Smooth muscle cell of the umbilical artery (primary cell): ENCODE results near the gene IRAK3. TPM values are rescaled to one million over a fixed set of nuclear protein-coding genes. Genes with fewer than 3 reads are reported as not detected.

Experiments
- total RNA-seq: library from RNA; depleted of rRNA; stranded (reverse); fragments of >200 nt; gene quantifications from 2 replicates; pipeline ENCODE4 v1.2.3, GENCODE V29; 2014

The IRAK3 gene, protein sequence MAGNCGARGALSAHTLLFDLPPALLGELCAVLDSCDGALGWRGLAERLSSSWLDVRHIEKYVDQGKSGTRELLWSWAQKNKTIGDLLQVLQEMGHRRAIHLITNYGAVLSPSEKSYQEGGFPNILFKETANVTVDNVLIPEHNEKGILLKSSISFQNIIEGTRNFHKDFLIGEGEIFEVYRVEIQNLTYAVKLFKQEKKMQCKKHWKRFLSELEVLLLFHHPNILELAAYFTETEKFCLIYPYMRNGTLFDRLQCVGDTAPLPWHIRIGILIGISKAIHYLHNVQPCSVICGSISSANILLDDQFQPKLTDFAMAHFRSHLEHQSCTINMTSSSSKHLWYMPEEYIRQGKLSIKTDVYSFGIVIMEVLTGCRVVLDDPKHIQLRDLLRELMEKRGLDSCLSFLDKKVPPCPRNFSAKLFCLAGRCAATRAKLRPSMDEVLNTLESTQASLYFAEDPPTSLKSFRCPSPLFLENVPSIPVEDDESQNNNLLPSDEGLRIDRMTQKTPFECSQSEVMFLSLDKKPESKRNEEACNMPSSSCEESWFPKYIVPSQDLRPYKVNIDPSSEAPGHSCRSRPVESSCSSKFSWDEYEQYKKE
- total RNA-seq: 3.6 and 11.6 TPM in 2 replicates

DNA sequence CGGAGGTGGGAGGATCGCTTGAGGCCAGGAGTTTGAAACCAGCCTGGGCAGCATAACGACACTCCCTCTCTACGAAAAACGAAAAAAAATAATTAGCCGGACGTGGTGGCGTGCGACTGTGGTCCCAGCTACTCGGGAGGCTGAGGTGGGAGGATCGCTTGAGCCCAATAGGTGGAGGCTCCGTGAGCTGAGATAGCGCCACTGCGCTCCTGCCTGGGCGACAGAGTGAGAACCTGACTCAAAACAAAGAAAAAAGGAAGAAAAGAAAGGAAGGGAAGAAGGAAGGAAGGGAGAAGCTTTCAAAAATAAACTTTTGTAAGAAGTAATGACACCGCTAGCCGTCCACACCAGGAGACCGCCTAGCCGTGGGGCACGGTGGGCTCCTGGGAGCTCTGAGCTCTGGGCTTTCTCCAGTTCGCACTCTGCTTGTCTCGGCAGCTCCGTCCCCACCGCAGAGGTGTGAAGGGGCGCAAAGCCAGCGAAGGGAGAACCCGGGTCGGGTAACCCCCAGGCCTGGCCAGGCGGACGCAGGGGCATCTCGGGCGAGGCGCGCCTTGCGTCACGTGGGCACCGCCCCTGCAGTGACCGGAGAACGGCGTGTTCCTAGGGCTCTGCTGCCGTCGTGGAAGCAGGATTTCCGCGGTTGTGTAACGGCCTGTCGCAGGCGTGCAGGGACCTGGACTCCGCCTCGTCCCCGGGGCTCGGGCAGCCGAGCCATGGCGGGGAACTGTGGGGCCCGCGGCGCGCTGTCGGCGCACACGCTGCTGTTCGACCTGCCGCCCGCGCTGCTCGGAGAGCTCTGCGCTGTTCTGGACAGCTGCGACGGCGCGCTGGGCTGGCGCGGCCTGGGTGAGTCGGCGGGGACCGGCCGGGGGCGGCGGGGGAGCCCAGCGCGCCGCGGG, at the start of gene IRAK3:
IRAK3 (plus strand) TSS at position 631 of the 902 bp plus-strand sequence; CDS start at position 717, 86 bp downstream.

DNA sequence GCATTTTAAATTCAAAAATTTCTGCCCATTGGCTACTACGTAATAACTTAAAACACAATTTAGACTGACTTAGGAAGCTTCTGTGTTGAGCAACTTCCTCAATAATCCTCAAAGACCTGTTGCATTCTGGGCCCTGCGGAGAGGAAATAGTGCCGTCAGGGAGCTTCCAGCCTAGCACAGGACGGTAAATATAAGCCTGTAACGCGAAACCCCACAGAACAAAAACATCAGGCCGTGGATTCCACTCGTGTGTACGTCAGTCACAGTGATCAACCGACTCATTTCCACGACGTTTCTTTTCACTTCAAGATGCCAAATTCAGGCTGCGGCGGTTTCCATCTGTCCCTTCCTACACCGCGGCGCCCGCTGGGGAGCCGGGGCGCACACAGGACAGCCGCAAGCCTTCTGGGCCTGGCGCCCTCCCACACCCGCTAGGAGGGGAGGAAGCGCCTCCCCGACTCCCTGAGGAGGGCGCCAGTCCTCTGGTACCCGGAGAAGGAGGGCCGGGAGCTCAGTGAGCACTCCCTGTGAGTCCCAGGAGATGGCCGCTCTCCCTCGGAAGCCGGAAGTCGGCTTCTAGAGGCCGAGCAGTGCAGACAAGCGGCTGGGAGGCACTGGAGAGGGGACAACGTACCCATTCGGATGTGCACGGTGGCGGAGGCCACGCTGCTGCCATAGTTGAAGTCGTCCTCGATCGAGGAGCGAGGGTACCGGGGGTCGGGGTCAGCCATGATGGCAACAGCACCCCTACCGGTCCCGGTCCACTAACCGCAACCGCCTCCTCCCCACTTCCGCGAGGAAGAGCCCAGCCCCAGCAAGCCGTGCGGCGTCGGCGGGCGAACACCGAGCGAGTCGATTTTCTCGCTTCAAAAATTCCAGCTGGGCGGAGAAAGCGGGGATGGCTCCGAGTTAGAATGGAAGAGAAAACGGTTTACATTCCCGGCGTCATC, 19.5 kb upstream of the IRAK3 start, which contains the start of gene TMBIM4:
TMBIM4 (minus strand) TSS at position 776 of the 950 bp plus-strand sequence; CDS start at position 731, 45 bp downstream.

DNA sequence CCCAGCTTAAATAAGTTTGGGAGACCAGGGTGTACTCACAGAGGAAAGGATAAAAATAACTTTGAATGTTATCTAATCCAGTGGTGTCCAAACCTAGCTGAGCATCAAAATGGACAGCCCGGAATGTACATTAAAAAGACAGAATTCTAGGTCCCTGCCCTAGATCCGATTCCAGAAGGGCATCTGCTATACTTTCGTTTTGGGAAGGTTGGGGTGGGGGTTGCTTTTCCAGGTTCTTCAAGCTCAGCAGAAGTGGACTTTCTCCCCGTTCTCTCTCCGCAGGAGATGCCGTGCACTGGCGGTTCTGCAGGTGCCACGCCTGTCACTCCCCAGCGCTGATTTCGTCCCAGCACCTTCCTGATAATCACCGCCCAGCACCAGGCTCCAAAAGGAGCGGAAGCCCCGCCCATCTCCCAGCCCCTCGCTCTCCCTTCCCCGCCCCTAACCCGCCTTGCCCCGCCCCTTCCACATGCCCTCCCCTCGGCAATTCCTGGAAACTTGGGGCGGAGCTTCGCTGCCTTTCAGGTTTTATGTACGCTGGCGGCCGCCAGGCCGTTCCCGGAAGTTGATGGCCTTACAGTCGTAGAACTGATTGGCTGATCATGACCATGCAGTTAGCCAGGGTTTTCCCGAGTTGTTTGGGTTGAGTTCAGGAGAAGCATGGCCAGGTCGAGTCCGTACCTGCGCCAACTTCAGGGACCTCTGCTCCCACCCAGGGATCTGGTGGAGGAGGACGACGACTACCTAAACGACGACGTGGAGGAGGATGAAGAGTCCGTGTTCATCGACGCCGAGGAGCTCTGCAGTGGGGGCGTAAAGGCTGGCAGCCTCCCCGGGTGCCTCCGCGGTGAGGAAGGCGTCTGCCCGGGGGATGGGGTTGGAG, 113.2 kb downstream of the IRAK3 start, which contains the start of gene HELB:
HELB (plus strand) TSS at position 550 of the 883 bp plus-strand sequence; CDS start at position 661, 111 bp downstream.

Other genes with a start within 250 kb of the IRAK3 start
- gene LLPH, start 58.5 kb upstream of the IRAK3 start, total RNA-seq: 5.6 and 16.1 TPM in 2 replicates
- 48.7 and 62.1 TPM in 2 replicates for gene TMBIM4, start 19.2 kb upstream of the IRAK3 start, total RNA-seq
- gene HELB, start 113.3 kb downstream of the IRAK3 start, total RNA-seq: 4.5 and 4.8 TPM in 2 replicates